ENCODE data around the gene SEMA6A. TPM values are rescaled to one million over a fixed set of nuclear protein-coding genes. Genes with fewer than 3 reads are reported as not detected.

SEMA6A gene
- total RNA-seq, 6 experiments from 2014 or later, result 4.5 to 12.0 (median 8.4) TPM

DNA sequence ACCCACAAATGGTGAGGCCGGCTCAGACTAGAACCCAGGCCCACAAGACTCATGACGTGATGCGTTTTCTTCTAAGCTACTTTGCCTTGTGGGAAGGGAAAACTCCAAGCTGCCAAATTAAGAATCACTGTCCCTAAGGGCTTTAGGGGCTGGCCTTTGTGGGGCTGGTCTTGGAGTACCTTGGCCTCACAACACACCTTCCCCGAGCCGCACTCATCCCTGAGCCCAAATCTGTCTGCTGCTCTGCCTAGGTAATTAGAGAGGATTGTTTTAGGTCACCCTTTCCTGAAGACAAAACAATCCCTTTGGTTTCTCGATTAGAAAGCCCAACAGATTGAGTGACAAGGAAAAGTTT is 137.3 kb downstream of the SEMA6A start:
- WGBS (ENCODE audit: insufficient coverage, low coverage, low lambda C conversion rate, missing lambda C conversion rate), result 100% methylated on average over 2 of the region's 6 CpGs
- Histone ChIP-seq H3K27me3 (no peaks in the 10 kb centered on the region), H3K4me3 (no peak overlapping the region), H3K27ac (no peak overlapping the region), H3K9me3 (no peaks in the 10 kb centered on the region), H3K4me1 (peaks cover 0 to 6% (median under 1%) of the 10 kb centered on the region in 4 donors), H3K36me3 (no peaks in the 10 kb centered on the region)
- TF ChIP-seq, protein P1, sequence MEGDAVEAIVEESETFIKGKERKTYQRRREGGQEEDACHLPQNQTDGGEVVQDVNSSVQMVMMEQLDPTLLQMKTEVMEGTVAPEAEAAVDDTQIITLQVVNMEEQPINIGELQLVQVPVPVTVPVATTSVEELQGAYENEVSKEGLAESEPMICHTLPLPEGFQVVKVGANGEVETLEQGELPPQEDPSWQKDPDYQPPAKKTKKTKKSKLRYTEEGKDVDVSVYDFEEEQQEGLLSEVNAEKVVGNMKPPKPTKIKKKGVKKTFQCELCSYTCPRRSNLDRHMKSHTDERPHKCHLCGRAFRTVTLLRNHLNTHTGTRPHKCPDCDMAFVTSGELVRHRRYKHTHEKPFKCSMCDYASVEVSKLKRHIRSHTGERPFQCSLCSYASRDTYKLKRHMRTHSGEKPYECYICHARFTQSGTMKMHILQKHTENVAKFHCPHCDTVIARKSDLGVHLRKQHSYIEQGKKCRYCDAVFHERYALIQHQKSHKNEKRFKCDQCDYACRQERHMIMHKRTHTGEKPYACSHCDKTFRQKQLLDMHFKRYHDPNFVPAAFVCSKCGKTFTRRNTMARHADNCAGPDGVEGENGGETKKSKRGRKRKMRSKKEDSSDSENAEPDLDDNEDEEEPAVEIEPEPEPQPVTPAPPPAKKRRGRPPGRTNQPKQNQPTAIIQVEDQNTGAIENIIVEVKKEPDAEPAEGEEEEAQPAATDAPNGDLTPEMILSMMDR (IDR thresholded peaks at IDR 0.05), result no peak
- no peak for TF ChIP-seq POLR2A (IDR thresholded peaks at IDR 0.05)
- DNase-seq, result no peak
- ATAC-seq, result no peak
- intact Hi-C loops (cut with DNase I), result no loop called here

- intact Hi-C loops (cut with DNase I), result no loop called here
- no peaks in the 10 kb centered on the region for H3K27me3 ChIP-seq
- ATAC-seq (peak; percentile 59 to 80 (median 67)), DNase-seq (no peak)
- H3K9me3 ChIP-seq, result no peaks in the 10 kb centered on the region
- no peak overlapping the region for H3K27ac ChIP-seq
- WGBS (ENCODE audit: insufficient coverage, low coverage, low lambda C conversion rate, missing lambda C conversion rate), result 61% methylated on average over 3 of the region's 5 CpGs
- TF ChIP-seq POLR2A (IDR thresholded peaks at IDR 0.05), result no peak
- TF ChIP-seq, protein P1 (IDR thresholded peaks at IDR 0.05), result no peak
- H3K36me3 ChIP-seq, result no peaks in the 10 kb centered on the region
- no peak overlapping the region for H3K4me3 ChIP-seq
- H3K4me1 ChIP-seq, result peaks cover 0 to under 1% (median 0%) of the 10 kb centered on the region in 4 donors
Observed at GRCh38 chr5:116436674-116437350, 137.8 kb downstream of the SEMA6A start.

- H3K4me1 ChIP-seq, result peaks cover 0 to 11% (median 6%) of the 10 kb centered on the region in 4 donors
- no peak for TF ChIP-seq POLR2A (IDR thresholded peaks at IDR 0.05)
- TF ChIP-seq, protein P1 (IDR thresholded peaks at IDR 0.05), result no peak
- intact Hi-C loops (cut with DNase I), result no loop called here
- no peaks in the 10 kb centered on the region for H3K27me3 ChIP-seq
- no peak for ATAC-seq
- DNase-seq, result no peak
- 67% methylated on average over 1 of the region's 2 CpGs for WGBS (ENCODE audit: insufficient coverage, low coverage, low lambda C conversion rate, missing lambda C conversion rate)
- no peaks in the 10 kb centered on the region for H3K9me3 ChIP-seq
- no peak overlapping the region for H3K27ac ChIP-seq
- H3K36me3 ChIP-seq, result no peaks in the 10 kb centered on the region
- H3K4me3 ChIP-seq, result no peak overlapping the region
Observed at GRCh38 chr5:116428966-116429365, 145.7 kb downstream of the SEMA6A start.

- Histone ChIP-seq H3K27ac (no peak overlapping the region), H3K4me3 (no peak overlapping the region), H3K27me3 (no peaks in the 10 kb centered on the region), H3K9me3 (no peaks in the 10 kb centered on the region), H3K4me1 (peaks cover 0 to 11% (median 6%) of the 10 kb centered on the region in 4 donors), H3K36me3 (no peaks in the 10 kb centered on the region)
- TF ChIP-seq POLR2A (IDR thresholded peaks at IDR 0.05), result no peak
- TF ChIP-seq, protein P1 (IDR thresholded peaks at IDR 0.05), result no peak
- ATAC-seq (no peak), DNase-seq (no peak)
- intact Hi-C loops (cut with DNase I), result no loop called here
- 100% methylated on average over 1 of the region's 2 CpGs for WGBS (ENCODE audit: insufficient coverage, low coverage, low lambda C conversion rate, missing lambda C conversion rate)
Observed at GRCh38 chr5:116428413-116428812, 146.2 kb downstream of the SEMA6A start.

All from right lobe of liver (tissue), 6 donors.